Neutrophil (primary cell): ENCODE data around the gene RGS17.

Experiments
- H3K27ac ChIP-seq: fragments of 200-600 bp; sonication (generic); 2 replicates; pipeline ENCODE4 v1.5.1; 2016; ENCODE audit warnings: mild to moderate bottlenecking, moderate library complexity
- H3K27me3 ChIP-seq: fragments of 200-600 bp; sonication (generic); 2 replicates; pipeline ENCODE4 v1.6.0; 2016; ENCODE audit warnings: mild to moderate bottlenecking
- H3K36me3 ChIP-seq: fragments of 200-600 bp; sonication (generic); 2 replicates; pipeline ENCODE4 v1.5.1; 2017
- H3K4me1 ChIP-seq, 2 experiments: fragments of 200-600 bp in 1 of 2; sonication (generic) in 1 of 2; 1 replicate in 1 of 2; 2 replicates in 1 of 2; pipeline versions ENCODE4 v1.5.1 to v1.6.1; 2013 to 2016; ENCODE audit warnings: low read depth in 1 of 2, low read length in 1 of 2, mild to moderate bottlenecking in 1 of 2, moderate library complexity in 1 of 2; ENCODE audit not compliant: control insufficient read depth in 1 of 2, insufficient read depth in 1 of 2
- H3K4me3 ChIP-seq, 2 experiments: fragments of 200-600 bp in 1 of 2; sonication (generic) in 1 of 2; 1 replicate in 1 of 2; 2 replicates in 1 of 2; pipeline ENCODE4 v1.5.1; 2013 to 2016; ENCODE audit warnings: low read depth in 1 of 2, low read length in 1 of 2, mild to moderate bottlenecking in 1 of 2, moderate library complexity in 1 of 2
- H3K9me3 ChIP-seq: fragments of 200-600 bp; sonication (generic); 2 replicates; pipeline ENCODE4 v1.5.1; 2016
- CTCF ChIP-seq: fragments of 200-600 bp; sonication (generic); IDR thresholded peaks from 2 replicates; pipeline ENCODE4 v1.5.1; 2016; ENCODE audit warnings: antibody characterized with exemption

RGS17 gene

DNA sequence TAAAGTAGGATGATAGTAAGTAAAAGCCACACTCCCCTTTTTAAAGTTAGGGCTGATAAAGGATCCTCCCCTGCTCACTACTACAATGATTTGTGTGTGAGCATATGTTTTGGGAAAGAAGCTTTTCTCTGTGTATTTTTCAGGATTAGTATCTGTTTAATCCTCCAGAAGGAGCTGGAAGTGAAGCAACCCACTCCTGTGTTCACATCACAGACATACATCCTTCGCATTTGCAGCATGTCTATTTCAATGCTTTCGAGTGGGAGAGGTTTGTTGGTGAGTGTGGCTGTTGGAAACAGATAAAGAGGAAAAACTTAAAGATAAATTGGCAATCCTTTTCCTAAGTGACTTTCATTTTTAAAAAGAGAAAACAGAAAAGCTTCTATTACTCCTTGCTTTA lies 31.6 kb upstream of the RGS17 start:
- Histone ChIP-seq H3K36me3 (no peaks in the 10 kb centered on the region), H3K4me1 (no peaks in the 10 kb centered on the region), H3K4me3 (no peak overlapping the region), H3K27ac (no peak overlapping the region), H3K27me3 (no peaks in the 10 kb centered on the region), H3K9me3 (no peaks in the 10 kb centered on the region)
- no peak for TF ChIP-seq CTCF

DNA sequence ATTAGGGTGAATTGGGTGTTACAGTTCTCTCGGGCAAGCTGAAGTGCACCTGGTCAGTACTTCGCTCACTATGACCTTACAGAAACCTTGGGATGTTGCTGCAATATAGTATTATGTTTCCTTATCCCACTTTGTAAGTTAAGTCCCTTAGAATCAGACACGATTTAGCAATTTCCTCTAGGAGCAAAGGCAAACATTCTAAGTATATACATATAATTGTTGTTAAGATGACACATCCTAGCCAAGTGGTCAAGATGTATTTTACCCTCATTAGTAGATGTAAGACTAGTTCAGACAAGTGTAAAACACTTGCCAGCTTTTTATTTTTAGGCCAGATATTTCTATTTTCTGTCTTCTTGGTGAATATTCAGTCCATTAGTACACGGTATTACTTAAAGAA lies 31.1 kb upstream of the RGS17 start:
- no peaks in the 10 kb centered on the region for H3K9me3 ChIP-seq
- H3K4me3 ChIP-seq: no peak overlapping the region
- H3K27ac ChIP-seq: no peak overlapping the region
- no peak for TF ChIP-seq CTCF
- H3K4me1 ChIP-seq: no peaks in the 10 kb centered on the region
- no peaks in the 10 kb centered on the region for H3K27me3 ChIP-seq
- H3K36me3 ChIP-seq: no peaks in the 10 kb centered on the region

GRCh38 chr6:153160221-153160620 lies 29.1 kb upstream of the RGS17 start:
- no peak for TF ChIP-seq CTCF
- Histone ChIP-seq H3K4me1 (no peaks in the 10 kb centered on the region), H3K4me3 (no peak overlapping the region), H3K27me3 (no peaks in the 10 kb centered on the region), H3K36me3 (no peaks in the 10 kb centered on the region), H3K27ac (no peak overlapping the region), H3K9me3 (no peaks in the 10 kb centered on the region)

DNA sequence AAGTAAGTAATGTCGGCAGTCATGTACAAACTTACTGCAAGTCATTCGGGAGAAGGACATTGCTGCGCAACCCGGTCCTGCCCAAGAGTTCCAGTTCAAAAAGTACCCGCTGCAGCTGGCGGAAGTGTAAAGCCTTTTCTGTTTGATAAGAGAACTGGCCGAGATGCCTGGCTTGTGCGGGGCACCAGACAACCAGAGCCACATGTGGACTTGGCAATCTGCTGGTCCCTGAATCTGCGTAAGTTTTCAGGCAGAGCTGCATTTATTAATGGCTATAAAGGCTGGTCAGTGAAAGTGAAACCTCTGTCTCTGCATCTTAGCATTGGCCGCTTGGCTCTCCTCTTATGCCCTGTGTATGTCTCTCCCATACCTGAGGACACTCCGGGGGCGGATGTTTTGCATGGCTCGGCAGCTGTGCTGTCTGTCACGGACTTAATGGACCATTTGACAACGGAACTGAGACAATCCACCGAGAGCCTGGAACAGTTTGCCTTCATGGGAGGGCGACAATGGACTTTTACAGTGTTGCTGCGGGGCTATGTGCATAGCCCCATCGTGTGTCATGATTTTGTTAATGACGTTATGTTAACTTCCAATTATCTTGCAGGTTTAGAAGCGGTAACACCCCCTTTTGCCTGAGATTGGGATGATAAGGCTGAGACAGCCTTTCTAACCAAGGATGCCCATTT lies 19.8 kb upstream of the RGS17 start:
- no peak for TF ChIP-seq CTCF
- Histone ChIP-seq H3K27ac (no peak overlapping the region), H3K9me3 (no peaks in the 10 kb centered on the region), H3K36me3 (no peaks in the 10 kb centered on the region), H3K27me3 (no peaks in the 10 kb centered on the region), H3K4me3 (no peak overlapping the region), H3K4me1 (no peaks in the 10 kb centered on the region)

GRCh38 chr6:153150371-153150751 lies 19.3 kb upstream of the RGS17 start:
- TF ChIP-seq CTCF: no peak
- H3K27me3 ChIP-seq: no peaks in the 10 kb centered on the region
- H3K4me3 ChIP-seq: no peak overlapping the region
- no peak overlapping the region for H3K27ac ChIP-seq
- no peaks in the 10 kb centered on the region for H3K36me3 ChIP-seq
- H3K4me1 ChIP-seq: no peaks in the 10 kb centered on the region
- H3K9me3 ChIP-seq: no peaks in the 10 kb centered on the region

DNA sequence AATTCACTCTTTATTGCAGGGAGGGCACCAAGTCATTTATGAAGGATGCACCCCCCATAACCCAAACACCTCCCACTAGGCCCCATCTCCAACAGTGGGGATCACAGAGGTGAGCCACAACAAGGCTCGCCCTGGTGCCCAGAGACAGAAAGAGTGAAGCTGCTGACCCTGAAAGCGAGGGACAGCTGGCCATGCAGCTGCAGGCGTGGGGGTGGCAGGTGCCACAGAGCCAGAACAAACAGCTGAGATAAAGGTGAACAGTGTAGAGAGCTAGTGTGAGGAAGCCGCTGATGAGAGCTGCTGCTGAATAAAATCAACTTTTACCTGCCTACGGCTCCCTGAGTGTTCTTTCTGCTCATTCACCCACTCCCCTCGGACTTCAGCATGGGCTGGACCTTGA lies 18.8 kb upstream of the RGS17 start:
- Histone ChIP-seq H3K27ac (no peak overlapping the region), H3K9me3 (no peaks in the 10 kb centered on the region), H3K36me3 (no peaks in the 10 kb centered on the region), H3K27me3 (no peaks in the 10 kb centered on the region), H3K4me1 (no peaks in the 10 kb centered on the region), H3K4me3 (no peak overlapping the region)
- TF ChIP-seq CTCF: no peak
